Peyer's patch (tissue), 4 donors: ENCODE results near the gene ASXL2.

Source experiments
- CTCF ChIP-seq, 6 experiments: fragments of 450-650 bp in 4 of 6; fragments of 200-600 bp in 2 of 6; sonication (generic) in 1 of 6; IDR thresholded peaks; one replicate each; pipeline ENCODE4 v1.5.1; 2017 to 2019; ENCODE audit warnings: antibody characterized with exemption in 6 of 6, mild to moderate bottlenecking in 3 of 6, moderate library complexity in 1 of 6
- POLR2A ChIP-seq, 2 donors: fragments of 450-650 bp; IDR thresholded peaks; one replicate each; pipeline ENCODE4 v1.5.1; 2017; ENCODE audit warnings: antibody characterized with exemption in 2 of 2, mild to moderate bottlenecking in 2 of 2, moderate library complexity in 2 of 2

GRCh38 chr2:25912851-25913695 lies 34.8 kb upstream of the ASXL2 start:
- no peak for TF ChIP-seq CTCF (IDR thresholded peaks at IDR 0.05)
- no peak for TF ChIP-seq POLR2A (IDR thresholded peaks at IDR 0.05)
